GM12878 (cell line): Measurements from ENCODE around the gene CYP20A1. TPM values are rescaled to one million over a fixed set of nuclear protein-coding genes. Genes with fewer than 3 reads are reported as not detected.

Experiments used
- ATF7 ChIP-seq: fragments of 450-650 bp; IDR thresholded peaks from 2 replicates; pipeline ENCODE4 v1.6.1; 2016; ENCODE audit warnings: low read depth, mild to moderate bottlenecking
- BCL3 ChIP-seq: IDR thresholded peaks from 2 replicates; pipeline ENCODE4 v1.6.1; 2011; ENCODE audit warnings: borderline replicate concordance, low read depth, mild to moderate bottlenecking, moderate library complexity, low read length; ENCODE audit not compliant: insufficient read depth, poor library complexity, severe bottlenecking
- BCLAF1 ChIP-seq: fragments of 450-650 bp; IDR thresholded peaks from 2 replicates; pipeline ENCODE4 v1.6.1; 2017; ENCODE audit warnings: antibody characterized with exemption, mild to moderate bottlenecking, moderate library complexity
- CBX3 ChIP-seq: fragments of 200-600 bp; sonication (generic); IDR thresholded peaks from 2 replicates; pipeline ENCODE4 v1.6.1; 2016; ENCODE audit warnings: low read depth, borderline replicate concordance
- CHD2 ChIP-seq: IDR thresholded peaks from 2 replicates; pipeline ENCODE4 v1.6.1; 2011; ENCODE audit warnings: low read depth, low read length, improper control_type of control experiment, borderline replicate concordance
- CHD4 ChIP-seq: fragments of 200-600 bp; sonication (generic); IDR thresholded peaks from 2 replicates; pipeline ENCODE4 v1.6.1; 2016; ENCODE audit warnings: mild to moderate bottlenecking
- EGR1 ChIP-seq, 2 experiments: IDR thresholded peaks; 1 replicate in 1 of 2; 2 replicates in 1 of 2; pipeline ENCODE4 v1.6.1; 2011 to 2012; ENCODE audit warnings: low read depth in 2 of 2, low read length in 2 of 2, borderline replicate concordance in 1 of 2, mild to moderate bottlenecking in 1 of 2, moderate library complexity in 1 of 2
- ESRRA ChIP-seq: IDR thresholded peaks from 2 replicates; pipeline ENCODE4 v1.6.1; 2012; ENCODE audit warnings: mild to moderate bottlenecking, low read length, improper control_type of control experiment
- EZH2 ChIP-seq: IDR thresholded peaks from 2 replicates; pipeline ENCODE4 v1.6.1; 2012; ENCODE audit warnings: low read depth, mild to moderate bottlenecking, control low read depth, inconsistent platforms, low read length, borderline replicate concordance; ENCODE audit not compliant: control insufficient read depth
- FOXM1 ChIP-seq: IDR thresholded peaks from 2 replicates; pipeline ENCODE4 v1.6.1; 2012; ENCODE audit warnings: low read depth, mild to moderate bottlenecking, inconsistent platforms, low read length, moderate library complexity
- GABPA ChIP-seq: IDR thresholded peaks from 2 replicates; pipeline ENCODE4 v1.6.1; 2014; ENCODE audit warnings: antibody characterized with exemption, low read depth, mild to moderate bottlenecking, inconsistent platforms
- IKZF1 ChIP-seq: fragments of 450-650 bp; conservative IDR thresholded peaks from 2 replicates; pipeline ENCODE4 v1.6.1; 2017; ENCODE audit warnings: antibody characterized with exemption, mild to moderate bottlenecking
- IRF4 ChIP-seq: IDR thresholded peaks from 2 replicates; pipeline ENCODE4 v1.6.1; 2011; ENCODE audit warnings: low read depth, low read length
- LARP7 ChIP-seq: fragments of 450-650 bp; IDR thresholded peaks from 2 replicates; pipeline ENCODE4 v1.6.1; 2017; ENCODE audit warnings: mild to moderate bottlenecking
- MEF2B ChIP-seq: fragments of 450-650 bp; IDR thresholded peaks from 2 replicates; pipeline ENCODE4 v1.6.1; 2018; ENCODE audit warnings: mild to moderate bottlenecking, moderate library complexity; ENCODE audit not compliant: partially characterized antibody, poor library complexity, severe bottlenecking
- MTA2 ChIP-seq: fragments of 450-650 bp; IDR thresholded peaks from 2 replicates; pipeline ENCODE4 v1.6.1; 2016; ENCODE audit warnings: low read depth, mild to moderate bottlenecking, moderate library complexity
- MTA3 ChIP-seq: IDR thresholded peaks from 2 replicates; pipeline ENCODE4 v1.6.1; 2012; ENCODE audit warnings: low read length, inconsistent platforms, borderline replicate concordance
- NFIC ChIP-seq: IDR thresholded peaks from 2 replicates; pipeline ENCODE4 v1.6.1; 2012; ENCODE audit warnings: low read depth, mild to moderate bottlenecking, inconsistent platforms, low read length, moderate library complexity
- PAX8 ChIP-seq: fragments of 450-650 bp; IDR thresholded peaks from 2 replicates; pipeline ENCODE4 v1.6.1; 2017; ENCODE audit warnings: mild to moderate bottlenecking, moderate library complexity
- PML ChIP-seq: IDR thresholded peaks from 2 replicates; pipeline ENCODE4 v1.6.1; 2012; ENCODE audit warnings: low read length, inconsistent platforms
- RBBP5 ChIP-seq: fragments of 200-600 bp; sonication (generic); conservative IDR thresholded peaks from 2 replicates; pipeline ENCODE4 v1.6.1; 2016
- RFX5 ChIP-seq: IDR thresholded peaks from 2 replicates; pipeline ENCODE4 v1.6.1; 2011; ENCODE audit warnings: low read depth, low read length, improper control_type of control experiment
- SIN3A ChIP-seq: IDR thresholded peaks from 2 replicates; pipeline ENCODE4 v1.6.1; 2012; ENCODE audit warnings: low read depth, low read length, improper control_type of control experiment
- SPI1 ChIP-seq: IDR thresholded peaks from 2 replicates; pipeline ENCODE4 v1.6.1; 2011; ENCODE audit warnings: low read depth, mild to moderate bottlenecking, low read length, moderate library complexity, borderline replicate concordance; ENCODE audit not compliant: insufficient read depth
- SUPT20H ChIP-seq: IDR thresholded peaks from 2 replicates; pipeline ENCODE4 v1.6.1; 2011; ENCODE audit warnings: low read depth, mild to moderate bottlenecking, low read length, moderate library complexity, borderline replicate concordance; ENCODE audit not compliant: control insufficient read depth
- polyA plus RNA-seq, 11 experiments: library from polyadenylated mRNA; depleted of rRNA in 4 of 11; unstranded in 6 of 11; stranded (reverse) in 5 of 11; fragments of >200 nt; fragmentation: Nextera tagmentation in 4 of 11; fragmentation: Illumina TruSeq in 1 of 11; extraction: Ambion mirVana in 4 of 11; extraction: Trizol in 1 of 11; gene quantifications; 1 replicate in 1 of 11; 2 replicates in 10 of 11; pipeline versions ENCODE4 v1.2.1 to v1.2.3, GENCODE V29; 2011 to 2016; ENCODE audit warnings: inconsistent platforms in 2 of 11, missing spikeins in 2 of 11, low read depth in 1 of 11
- total RNA-seq, 4 experiments: library from RNA; depleted of rRNA in 3 of 4; stranded (reverse); fragments of >200 nt in 3 of 4; fragmentation: Illumina TruSeq in 1 of 4; extraction: Trizol in 1 of 4; gene quantifications; 2 replicates each; pipeline versions ENCODE4 v1.2.1 to v1.2.3, GENCODE V29; 2013 to 2021
- TF ChIP-seq, protein P1 (sequence below): fragments of 450-650 bp; IDR thresholded peaks from 2 replicates; pipeline ENCODE4 v1.6.1; 2017; ENCODE audit warnings: borderline replicate concordance

Gene CYP20A1
- total and polyA plus RNA-seq, 10 of the 15 experiments (the other 5 are each of a cell fraction or from before 2014, with no cell fraction given), result 8.3 to 19.1 (median 12.9) TPM

DNA sequence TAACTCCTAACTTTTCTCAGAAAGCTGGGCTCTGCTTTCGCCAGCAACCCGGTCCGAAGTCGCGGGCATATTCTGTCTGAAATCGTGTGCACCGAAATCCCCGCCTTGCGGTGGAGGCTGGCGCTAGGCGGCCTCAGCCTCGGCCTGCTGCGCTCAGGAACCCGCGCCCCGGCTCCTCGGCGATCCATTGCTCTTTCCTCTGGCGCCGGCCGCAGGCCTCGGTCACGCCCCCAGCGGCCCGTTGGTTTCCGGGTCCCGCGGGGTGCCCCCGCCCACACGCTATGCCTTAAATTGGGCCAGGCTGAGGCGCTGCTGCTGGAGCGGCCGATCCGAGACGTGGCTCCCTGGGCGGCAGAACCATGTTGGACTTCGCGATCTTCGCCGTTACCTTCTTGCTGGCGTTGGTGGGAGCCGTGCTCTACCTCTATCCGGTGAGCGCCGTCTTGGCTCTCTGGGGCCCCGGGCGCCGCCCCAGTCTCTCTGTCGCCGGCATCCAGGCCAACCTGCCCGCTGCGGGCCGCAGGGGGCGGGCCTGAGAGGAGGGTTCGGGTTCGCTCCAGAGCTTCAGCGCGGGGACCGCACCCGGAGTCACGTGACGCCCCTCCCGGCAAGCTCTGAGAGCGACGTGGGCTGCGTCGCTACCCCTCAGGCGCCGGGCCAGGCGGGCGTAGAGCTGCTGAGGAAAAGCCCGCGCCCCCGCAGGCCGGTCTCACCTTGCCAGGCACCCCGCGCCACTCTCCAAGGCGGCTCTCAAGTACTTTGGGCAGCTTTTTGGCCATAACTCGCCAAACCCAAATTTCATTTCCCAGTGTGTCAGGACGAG, at the start of gene CYP20A1 (continued):
- no peak; the same call in 1 of the 2 replicates for TF ChIP-seq ATF7
- 0 out of 2 replicates have a peak, but pooled peaks have one; percentile 52 for TF ChIP-seq RFX5
- TF ChIP-seq IRF4, result no peak; the same call in 1 of the 2 replicates
- no peak for TF ChIP-seq ESRRA
- no peak for TF ChIP-seq NFIC
- no peak for TF ChIP-seq EZH2
- TF ChIP-seq MEF2B, result peak; percentile 74
- TF ChIP-seq MTA3, result no peak
- TF ChIP-seq SUPT20H, result no peak
- TF ChIP-seq FOXM1, result no peak
- TF ChIP-seq SPI1, result no peak
- TF ChIP-seq GABPA, result no peak
- peak; percentile 57 for TF ChIP-seq SIN3A
- TF ChIP-seq LARP7, result peak; percentile 47
- TF ChIP-seq CHD2, result peak; percentile 12; the same call in 1 of the 2 replicates
- TF ChIP-seq CBX3, result no peak
- no peak for TF ChIP-seq CHD4
- TF ChIP-seq, protein P1, sequence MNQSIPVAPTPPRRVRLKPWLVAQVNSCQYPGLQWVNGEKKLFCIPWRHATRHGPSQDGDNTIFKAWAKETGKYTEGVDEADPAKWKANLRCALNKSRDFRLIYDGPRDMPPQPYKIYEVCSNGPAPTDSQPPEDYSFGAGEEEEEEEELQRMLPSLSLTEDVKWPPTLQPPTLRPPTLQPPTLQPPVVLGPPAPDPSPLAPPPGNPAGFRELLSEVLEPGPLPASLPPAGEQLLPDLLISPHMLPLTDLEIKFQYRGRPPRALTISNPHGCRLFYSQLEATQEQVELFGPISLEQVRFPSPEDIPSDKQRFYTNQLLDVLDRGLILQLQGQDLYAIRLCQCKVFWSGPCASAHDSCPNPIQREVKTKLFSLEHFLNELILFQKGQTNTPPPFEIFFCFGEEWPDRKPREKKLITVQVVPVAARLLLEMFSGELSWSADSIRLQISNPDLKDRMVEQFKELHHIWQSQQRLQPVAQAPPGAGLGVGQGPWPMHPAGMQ, result no peak
- TF ChIP-seq IKZF1, result peak; percentile 92
- peak; percentile 58 for TF ChIP-seq PML
- no peak for TF ChIP-seq PAX8
- TF ChIP-seq RBBP5, result no peak
- TF ChIP-seq BCL3, result peak; percentile 51
- TF ChIP-seq BCLAF1, result no peak
- peak in 1 of 2 experiments; percentile 92; a peak in 2 of 3 replicates for TF ChIP-seq EGR1 (IDR thresholded peaks at IDR 0.05; ENCODE audit: borderline replicate concordance in 1 of 2, low read depth in 2 of 2, low read length in 2 of 2)
- no peak for TF ChIP-seq MTA2
